HG02571 (cell line): ENCODE results near the gene STPG1.

Experiments
- ATAC-seq: cut with Tn5 transposase; IDR thresholded peaks from one replicate; pipeline ENCODE4 v1.9.1; 2021; ENCODE audit warnings: mild to moderate bottlenecking, moderate library complexity; ENCODE audit not compliant: unreplicated experiment

STPG1 gene

DNA sequence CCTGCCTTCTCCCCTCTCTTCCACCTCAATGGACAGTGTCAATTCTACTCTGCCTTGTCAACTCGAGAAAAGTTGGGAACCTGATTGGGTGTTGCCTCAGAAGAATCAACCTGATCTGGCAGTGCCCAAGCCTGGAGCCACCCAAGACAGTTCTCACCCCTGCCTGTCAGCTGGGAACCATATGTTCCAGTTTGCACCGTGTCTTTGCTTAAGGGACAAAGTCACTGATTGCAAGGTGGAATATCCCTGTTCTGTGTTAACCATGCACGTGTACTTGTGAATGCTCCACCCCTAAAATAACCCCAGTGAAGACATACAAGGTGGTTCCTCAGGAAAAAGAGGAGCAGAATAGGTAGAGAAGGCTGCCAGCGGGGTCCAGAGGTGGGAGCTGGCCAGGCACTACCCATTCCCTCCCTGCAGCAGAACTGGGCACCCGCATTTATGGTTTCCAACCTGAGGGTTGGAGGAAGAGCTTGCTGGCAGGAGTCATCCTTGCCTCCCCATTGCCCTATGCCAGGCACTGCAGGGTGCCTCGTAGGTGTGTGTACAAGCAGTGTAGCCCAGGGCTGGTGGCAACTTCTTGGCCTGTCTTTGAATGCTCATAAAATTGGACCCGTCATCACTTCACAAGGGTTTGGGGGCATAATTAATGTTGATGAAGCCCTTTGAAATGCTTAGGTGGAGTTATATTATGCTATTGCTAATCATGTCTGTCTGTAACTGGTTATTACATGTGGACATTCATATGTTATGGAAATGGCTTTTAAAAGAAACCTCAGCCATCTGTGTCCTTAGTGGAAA lies 13.4 kb upstream of the STPG1 start:
- no peak for ATAC-seq

DNA sequence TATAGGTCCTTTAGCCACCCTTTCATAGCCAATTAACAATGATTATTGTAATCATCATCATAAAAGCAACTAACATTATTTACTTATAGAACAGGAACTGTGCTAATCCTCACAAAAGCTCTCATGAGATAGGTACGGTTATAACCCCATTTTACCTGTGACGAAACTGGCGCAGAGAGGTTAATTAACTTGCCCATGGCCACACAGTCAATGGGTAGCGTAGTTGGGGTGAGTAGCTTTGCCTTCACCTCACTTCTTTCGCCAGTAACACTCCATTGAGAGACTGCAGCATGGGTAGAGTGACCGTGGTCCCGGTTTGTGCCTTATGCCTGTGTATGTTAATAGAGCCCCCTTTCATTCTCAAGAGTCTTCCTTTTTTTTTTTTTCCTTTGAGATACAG lies 12.3 kb upstream of the STPG1 start:
- ATAC-seq = no peak

DNA sequence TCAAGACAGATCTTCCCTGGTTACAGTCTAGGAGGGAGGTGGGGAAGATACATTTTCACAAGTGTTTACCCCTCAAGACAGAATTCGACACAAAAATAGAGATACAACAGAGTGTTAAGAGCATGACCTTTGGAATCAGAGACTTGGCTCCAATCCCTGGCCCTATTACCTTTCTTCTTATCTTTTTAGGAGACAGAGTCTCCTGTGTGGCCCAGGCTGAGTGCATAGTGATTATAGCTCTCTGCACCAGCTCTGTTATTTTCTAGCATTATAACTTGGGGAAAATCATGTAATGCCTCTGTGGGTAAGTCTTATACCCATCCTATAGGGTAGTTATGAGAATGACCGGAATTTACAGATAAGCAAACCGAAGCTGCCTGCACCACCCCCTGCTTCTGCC lies 11.9 kb upstream of the STPG1 start:
- ATAC-seq = no peak

DNA sequence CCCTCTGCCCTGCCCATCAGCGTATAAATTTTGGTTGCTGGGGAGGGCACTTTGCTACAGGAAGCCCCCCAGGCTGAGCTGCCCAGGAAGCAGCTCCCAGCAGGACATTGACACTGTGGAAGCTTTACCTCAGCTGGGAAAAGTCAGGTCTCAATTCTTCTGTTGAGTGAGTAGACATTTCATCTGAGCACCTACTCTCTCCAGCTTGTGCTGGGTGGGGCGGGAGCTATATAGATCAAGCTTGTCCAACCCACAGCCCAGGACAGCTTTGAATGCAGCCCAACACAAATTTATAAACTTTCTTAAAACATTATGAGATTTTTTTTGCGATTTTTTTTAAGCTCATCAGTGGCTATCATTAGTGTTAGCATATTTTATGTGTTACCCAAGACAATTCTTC lies 11.4 kb upstream of the STPG1 start:
- no peak for ATAC-seq

DNA sequence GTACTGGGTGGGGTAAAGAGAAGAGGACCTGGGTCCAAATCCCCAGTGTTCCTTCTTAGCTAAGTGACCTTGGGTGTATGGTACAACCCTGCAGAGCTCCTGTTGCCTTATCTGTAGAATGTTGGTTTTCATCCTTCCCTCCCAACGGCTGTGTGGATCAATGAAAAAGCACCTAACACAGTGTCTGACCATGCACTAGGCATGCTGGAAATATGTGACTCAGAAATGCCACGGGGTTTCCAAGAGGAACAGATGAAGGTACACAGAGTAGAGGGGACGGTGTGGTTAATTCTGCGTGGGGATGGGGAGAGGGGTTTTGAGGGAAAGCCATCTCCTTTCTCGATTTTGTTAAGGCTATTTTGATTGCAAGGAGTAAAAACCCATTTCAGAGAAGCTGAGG lies 10.6 kb upstream of the STPG1 start:
- ATAC-seq = no peak

DNA sequence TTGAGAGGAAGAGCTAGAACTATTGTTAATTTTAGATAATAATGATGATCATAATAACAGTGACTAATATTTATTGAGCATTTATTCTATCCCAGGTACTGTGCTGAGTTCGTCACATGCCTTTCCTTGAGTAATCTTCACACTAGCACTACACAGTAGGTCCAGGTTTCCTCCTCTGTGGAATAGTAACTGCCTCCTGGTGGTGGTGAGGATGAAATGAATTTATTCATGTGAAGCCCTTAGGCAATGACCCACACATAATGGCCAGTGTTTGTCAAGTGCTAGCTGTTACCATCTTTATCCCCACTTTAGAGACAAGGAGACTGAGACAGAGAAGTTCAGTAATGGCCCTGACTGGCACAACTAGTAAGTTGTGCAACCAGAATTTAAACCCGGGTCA lies 7.9 kb upstream of the STPG1 start:
- no peak for ATAC-seq

DNA sequence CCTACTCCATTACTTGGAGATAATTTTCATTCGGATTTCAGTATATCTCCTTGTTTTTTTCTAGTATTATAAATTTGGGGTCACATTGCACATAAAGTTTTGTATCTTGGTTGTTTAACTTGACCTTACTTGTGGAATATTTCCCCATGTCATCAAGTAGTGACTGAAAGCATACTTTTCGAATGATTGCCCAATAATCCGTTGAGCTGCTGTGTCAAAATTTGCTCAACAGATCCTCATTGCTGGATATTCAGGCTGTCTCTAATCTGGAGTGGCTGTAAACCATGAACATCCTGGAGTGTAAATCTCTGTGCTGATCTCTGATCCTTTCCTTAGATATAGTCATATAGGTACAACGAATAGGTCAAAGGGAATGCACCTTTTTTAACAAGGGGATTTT lies 7.0 kb upstream of the STPG1 start:
- ATAC-seq = no peak

DNA sequence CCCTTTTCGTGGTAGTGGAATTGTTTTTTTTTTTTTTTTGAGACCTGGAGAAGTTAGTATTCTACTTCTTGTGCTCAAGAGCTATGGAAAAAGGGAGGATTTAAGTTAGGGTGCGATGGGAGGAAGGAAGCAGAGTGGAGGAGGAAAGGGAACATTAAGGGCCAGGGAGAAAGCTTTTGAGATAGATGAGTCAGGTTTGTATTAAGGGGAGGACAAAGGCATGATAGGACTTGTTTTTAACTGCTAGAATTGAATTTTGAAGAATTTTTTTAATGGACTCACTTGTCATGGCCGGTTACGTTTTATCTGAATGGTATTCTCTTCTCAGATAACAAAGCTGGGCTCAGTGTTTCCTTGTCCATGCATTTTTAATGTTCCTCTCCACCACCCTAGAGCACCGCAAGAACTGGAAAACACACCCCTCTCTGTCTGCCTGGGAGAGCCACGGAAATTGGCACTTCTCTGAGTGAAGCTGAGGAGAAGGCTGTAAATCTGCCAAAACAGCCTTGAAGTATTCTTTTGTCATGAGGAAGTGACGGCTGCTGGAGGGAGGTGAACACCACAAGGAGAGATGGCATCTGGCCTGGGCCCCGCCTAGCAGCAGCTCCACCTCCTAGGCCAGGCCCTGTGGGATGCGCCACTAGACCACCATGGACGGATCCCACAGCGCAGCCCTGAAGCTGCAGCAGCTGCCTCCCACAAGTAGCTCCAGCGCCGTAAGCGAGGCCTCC lies 5.5 kb upstream of the STPG1 start:
- ATAC-seq = no peak

DNA sequence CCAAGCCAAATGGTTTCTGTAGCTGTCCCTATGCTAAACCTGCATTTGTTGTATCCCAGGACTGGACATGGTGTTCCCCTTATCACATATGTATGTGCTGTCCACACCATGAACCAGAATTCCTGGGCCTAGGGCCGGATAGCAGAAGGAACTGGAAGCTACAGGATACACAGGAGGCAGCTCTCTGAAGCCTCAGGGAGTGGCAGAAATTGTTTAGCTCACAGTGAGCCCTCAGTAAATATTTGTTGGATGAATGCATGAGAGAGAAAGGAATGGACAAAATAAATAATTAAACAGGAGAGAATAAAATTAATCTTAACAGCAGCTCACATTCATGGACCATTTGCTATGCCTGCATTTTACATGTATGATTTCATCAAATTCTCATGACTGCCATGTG lies 4.1 kb upstream of the STPG1 start:
- no peak for ATAC-seq

DNA sequence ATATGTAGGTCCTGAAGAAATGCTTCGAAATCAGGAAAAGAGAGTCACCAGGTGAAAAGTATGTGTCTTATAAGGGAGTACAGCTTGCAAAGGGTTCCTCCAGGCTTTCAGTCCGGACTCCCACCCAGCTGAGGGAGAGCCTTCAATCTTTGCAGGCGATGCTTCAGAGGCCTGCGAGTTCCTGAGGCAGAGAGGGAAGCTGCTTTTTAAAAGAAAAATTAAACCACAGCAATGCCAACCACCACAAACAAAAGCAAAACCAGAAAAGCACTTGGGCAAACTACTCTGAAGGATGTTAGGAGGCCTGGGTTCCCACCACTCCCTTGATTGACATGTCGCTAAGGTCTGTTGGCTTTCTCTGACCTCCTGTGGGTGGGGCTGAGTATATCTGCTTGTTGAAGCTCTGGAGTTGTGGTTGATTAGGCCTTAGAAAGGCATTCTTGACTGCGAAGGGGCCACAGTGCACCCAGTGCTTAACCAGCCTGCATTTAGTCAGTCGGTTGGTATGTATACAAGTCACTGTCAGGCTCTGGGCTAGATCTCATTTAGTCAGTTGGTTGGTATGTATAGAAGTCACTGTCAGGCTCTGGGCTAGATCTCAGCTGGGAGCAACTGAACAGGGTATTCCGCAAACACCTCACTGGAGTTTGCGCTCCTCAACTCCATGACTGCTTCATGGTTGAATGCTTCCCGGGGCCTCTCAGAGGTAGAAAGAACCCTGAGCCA lies 3.2 kb upstream of the STPG1 start:
- ATAC-seq = no peak

DNA sequence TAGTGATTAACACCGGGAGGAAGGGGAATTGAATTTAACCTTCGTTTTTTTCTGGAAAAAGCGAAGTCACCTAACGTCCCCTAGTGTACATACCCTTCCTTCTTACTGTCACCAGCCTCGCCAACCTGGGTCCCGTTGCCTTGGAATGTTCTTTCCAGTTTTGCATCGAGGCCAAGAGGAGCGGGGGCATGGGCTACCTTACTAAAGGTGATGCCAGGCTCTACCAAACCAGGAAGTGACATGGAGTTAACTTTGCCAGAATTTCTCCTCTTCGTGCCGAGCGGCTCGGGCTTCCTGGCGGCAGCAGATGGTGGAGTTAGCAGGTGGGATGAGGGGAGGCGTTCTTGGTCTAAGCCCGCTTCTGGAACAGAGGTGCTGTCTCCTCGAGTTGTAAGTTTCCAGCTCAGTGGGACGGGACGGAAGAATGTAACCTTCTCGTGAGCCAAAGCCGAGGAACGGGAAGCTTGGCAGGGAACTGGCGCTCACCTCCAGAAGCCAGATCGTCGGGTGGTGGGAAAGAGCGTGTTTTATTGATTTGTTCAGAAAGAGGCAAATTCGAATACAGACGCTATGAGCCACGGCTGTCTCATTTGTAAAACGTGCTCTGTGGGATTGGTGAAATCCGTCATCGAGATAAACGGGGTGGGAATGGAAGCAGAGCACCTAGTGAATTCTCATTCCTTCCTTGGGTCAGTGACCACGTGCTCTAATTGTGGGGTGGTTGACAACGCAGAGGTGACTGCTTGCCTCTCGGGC lies 2.5 kb upstream of the STPG1 start:
- ATAC-seq = peak; percentile 16

DNA sequence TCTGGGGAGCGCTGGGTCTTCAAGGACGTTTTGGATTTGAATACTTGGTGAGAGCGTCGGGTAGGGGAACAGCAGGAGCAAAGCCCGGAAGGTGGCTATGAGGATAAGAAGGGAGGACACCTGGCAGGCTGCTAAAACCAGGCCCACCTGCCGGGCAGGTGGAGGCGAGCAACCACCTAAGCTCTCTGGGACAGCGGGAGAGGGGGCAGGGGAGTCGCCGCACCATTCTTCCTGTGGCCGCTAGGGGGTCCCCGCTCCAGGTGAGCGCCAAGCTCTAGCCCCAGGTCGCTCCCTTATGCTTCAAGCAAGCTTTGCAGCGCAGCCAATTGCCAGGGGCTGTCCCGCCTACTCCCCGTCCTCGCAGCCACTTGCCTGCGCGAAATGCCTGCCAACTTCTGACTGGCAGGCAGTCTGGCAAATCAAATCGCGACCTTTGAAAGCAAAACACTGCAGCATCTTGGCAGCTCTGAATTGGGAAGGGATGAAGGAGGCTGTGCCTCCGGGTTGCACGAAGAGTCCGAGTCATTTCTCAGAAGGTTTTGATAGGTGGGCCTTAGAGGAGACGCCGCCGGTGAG lies 1.8 kb upstream of the STPG1 start, which contains the start of gene NIPAL3:
NIPAL3 (plus strand) TSS at position 469 of the 576 bp plus-strand sequence. CDS start 3,746 bp downstream, outside the sequence.
- ATAC-seq = peak; percentile 95

DNA sequence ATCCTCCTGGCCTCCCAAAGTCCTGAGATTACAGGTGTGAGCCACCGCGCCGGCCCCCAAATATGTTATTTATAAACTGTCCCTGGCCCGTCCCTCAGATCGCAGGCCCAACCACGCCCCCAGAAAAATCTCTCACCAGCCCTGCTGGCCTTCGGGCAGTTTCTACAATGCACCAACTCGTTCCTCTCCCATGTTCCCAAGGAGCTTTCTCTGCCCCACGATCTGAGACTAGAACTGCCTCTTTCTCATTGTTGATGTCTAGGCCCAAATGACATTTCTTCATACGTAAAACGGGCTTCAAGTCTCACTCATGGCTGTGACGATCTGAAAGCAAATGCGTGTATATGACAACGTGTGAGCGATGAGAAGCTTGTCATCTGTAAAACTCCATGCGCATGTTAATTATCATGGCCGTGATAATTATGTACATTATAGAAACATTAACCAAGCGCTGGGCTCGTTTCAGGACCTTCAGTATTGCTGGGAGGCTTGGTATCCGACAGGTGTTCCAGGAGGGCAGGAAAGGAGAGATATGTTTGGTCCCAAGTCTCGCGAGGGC lies 1.3 kb upstream of the STPG1 start:
- no peak for ATAC-seq

DNA sequence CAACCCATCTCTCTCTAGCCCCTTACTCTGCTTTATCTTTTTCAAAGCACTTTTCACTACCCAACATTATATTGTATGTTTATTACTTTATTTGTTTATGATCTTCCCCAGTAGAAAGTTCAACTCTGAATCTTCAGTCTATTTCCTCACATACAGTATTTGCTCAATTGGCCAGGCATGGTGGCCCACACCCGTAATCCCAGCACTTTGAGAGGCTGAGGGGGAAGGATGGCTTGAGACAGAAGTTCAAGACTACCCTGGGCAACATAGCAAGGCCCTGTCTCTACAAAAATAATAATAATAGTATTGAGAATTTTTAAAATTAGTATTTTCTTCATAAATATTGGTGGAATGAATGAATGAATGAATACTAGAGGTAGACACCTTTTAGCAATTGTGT lies 1.2 kb downstream of the STPG1 start:
- ATAC-seq = no peak

DNA sequence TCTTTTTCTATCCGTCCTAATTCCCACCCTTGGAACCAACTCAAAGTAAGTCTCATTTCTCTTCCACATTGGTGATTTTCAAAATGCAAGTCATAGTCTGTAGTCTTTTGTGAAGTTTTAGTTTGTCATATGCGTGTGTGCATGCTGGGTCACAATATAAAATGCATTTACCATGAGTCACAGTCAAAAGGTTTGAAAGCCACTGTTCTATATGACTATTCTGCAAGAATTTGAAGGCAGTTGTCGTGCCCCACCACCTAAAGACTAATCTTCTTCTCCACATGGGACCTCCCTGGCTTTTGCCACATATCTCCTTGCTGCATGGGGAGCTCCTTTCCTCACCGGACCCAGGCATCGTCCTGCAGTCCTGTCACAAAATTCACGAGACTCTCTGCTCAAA lies 1.6 kb downstream of the STPG1 start:
- ATAC-seq = no peak

DNA sequence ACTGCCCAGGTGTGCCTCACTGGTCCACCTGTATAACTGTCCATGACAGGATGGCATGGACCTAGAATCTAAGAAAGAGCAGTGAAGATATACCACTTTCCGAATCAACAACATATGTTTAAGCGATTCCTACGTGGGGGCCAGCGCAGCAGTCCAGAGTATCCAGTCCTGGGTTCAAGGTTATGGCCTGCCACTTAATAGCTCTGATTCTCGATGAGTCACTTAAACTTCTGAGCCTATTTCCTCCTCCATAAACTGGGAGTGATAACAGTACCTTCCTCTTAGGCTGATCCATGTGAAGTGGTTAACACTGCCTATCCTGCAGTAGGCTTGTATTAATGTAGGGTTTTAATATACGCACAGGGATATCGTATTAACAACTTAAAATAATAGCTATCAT lies 2.8 kb downstream of the STPG1 start:
- no peak for ATAC-seq

DNA sequence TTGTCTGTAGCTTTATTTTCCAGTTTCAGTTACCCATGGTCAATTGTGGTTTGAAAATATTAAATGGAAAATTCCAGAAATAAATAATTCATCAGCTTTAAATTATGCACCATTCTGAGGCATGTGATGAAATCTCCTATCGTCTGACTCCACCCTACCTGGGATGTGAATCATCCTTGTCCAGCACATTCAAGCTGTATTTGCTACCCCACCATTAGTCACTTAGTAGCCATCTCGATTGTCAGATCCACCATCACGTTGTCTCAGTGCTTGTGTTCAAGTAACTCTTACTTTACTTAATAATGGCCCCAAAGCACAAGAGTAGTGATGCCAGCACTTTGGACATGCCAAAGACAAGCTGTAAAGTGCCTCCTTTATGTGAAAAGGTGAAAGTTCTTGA lies 4.0 kb downstream of the STPG1 start:
- no peak for ATAC-seq

DNA sequence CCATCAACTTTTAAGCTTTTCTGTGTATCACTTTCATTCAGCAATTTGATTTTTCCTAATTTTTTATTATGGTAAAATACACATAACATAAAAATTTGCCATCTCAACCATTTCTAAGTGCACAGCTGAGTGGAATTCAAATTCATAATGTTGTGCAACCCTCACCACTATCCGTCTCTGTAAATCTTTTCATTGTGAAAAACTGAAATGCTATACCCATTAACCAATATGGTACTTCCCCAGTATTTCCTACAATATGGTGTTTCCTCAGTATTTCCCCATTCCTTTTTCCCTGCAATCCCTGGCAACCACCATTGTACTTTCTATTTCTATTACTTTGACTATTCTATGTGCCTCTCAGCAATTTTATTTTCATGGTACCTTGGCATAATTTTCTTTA lies 6.8 kb downstream of the STPG1 start:
- no peak for ATAC-seq

DNA sequence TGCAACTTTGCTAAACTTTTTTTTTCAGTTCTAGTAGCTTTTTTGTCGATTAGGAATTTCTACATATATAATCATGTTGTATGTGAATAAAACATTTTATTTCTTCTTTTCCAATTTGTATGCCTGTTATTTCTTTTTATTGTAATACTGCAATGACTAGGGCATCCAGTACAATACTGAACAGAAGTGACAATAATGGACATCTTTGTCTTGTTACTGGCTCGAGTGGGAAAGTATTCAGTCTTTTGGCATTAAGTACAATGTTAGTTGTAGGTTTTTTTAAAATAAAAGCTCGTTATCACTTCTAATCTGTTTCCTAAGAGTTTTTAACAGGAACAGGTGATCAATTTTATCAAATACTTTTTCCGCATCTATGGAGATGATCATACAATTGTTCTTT lies 9.8 kb downstream of the STPG1 start:
- ATAC-seq = no peak

DNA sequence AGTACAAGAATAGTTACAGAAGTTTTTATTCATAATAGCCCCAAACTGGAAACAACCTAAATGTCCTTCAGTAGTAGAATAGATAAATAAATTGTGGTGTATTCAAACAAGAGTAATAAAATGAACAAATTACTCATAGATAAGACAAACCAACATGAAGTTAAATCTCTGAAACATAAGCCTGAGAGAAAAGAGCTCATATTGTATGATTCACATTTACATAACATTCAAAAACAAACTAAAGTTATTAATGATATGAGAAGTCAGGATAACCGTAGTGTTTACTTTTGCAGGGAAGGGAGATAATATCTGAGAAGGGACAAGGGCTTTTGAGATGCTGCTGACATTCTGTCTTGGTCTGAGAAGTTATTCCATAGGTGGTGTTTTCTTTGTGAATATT lies 13.5 kb downstream of the STPG1 start:
- ATAC-seq = no peak
